NOMO-1 (cell line): ENCODE measurements around the gene DUSP16.
"Not testable (repeated sequence)": the region's sequence is repeated elsewhere in the genome, so short reads cannot be mapped to it uniquely, and the experiment has no call there.

Source experiments
- DNase-seq, 2 experiments: peaks; one replicate each; lab custom pipeline; 2025; ENCODE audit not compliant: unreplicated experiment in 2 of 2; lab: John Stamatoyannopoulos, UW

Gene DUSP16, protein sequence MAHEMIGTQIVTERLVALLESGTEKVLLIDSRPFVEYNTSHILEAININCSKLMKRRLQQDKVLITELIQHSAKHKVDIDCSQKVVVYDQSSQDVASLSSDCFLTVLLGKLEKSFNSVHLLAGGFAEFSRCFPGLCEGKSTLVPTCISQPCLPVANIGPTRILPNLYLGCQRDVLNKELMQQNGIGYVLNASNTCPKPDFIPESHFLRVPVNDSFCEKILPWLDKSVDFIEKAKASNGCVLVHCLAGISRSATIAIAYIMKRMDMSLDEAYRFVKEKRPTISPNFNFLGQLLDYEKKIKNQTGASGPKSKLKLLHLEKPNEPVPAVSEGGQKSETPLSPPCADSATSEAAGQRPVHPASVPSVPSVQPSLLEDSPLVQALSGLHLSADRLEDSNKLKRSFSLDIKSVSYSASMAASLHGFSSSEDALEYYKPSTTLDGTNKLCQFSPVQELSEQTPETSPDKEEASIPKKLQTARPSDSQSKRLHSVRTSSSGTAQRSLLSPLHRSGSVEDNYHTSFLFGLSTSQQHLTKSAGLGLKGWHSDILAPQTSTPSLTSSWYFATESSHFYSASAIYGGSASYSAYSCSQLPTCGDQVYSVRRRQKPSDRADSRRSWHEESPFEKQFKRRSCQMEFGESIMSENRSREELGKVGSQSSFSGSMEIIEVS

DNA sequence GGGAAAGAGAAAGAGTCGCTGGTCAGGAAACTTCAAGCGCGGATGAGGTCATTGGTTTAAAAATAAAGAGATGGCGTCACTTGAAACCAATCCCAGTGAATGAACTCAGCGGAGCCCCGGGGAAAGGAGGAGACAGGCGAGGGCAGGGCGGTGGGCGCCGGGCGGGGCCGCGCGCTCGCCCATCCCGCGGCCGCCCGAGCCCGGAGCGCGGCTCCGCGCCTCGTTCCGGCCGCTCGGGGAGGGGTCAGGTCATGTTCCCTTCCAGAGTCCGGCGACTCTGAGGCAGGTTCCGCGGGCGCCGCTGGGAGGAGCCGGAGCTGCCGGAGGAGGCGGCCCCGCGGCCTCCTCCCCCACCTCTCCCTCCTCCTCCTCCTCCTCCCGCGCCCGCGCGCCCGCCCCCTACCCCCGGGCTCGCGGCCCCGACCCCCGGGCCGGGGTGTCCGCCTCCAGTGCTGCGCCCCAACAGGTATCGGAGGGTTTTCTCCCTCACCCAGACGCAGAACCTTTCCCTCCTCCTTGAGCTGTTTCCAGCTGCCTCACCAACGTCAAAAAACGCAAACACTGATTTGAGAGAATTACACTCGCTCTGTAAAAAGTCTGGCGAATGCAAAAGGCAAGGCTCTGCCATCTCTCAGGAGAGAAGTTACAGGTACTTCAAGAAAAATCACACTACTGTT lies at the start of gene DUSP16:
DUSP16 (minus strand) TSS at position 279 of the 677 bp plus-strand sequence. CDS start 41,765 bp downstream, outside the sequence.
- peak; percentile 55 to 65 for DNase-seq

DNA sequence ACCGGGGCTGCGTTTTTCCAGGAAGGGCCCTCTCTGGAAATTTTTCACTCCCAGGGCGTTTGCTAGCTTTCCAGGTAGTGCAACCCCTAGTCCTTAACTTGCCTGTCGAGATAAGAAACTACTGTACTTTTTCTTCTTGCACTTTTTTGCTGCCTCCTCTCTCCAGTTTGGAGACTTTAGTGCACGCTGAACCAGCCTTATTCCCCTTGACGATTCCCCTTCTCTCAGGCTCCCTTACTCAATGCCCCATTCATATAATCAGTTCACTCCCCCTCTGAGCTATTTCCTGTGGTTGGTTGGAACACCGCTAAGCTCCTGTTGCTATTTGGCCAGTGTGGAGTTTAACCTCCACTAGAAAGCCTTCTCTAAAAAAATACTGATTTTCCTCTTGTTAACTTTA lies 49.7 kb upstream of the DUSP16 start:
- peak in 1 of 2 experiments; percentile 7 for DNase-seq

DNA sequence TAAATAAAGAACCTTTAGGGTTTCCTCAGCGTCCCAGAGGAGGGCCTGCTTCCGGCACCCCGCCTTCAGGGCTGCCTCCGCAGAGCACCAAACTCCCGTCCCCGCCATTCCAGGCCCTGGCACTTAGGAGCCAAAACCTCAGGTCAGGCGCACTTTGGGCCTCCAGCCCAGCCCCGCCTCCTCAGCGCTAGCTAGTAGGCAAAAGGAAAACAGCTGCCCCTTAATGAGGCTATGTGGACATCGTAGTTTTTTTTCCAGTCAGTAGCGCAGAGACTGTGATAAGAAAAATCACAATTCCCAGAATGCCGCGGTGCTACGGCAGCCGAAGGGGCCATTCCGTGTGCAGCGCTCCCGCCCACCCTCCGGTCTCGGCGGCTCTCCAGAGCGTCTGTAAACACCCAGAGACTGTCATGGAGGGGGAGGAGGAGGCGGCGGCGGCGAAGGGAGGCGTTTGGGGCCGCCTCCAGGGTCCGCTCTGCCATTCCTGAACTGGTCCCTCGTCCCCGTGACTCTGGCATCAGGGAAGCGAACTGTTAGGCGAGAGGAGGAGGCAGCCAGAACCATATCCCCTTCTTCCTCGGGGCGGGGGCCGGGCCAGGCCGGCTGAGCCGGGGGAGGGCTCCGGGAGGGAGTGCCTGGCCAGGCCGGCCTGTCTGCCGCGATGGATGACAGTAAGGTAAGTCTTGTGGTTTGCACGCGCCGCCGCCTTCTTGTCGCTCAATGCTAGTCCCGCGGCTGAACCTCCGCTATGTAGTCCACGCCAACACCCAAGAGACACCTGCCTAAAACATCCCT lies 49.0 kb upstream of the DUSP16 start, which contains the start of gene CREBL2:
CREBL2 (plus strand) TSS at position 365 of the 795 bp plus-strand sequence; CDS start at position 662, 297 bp downstream.
- DNase-seq: peak; percentile 93 to 96

DNA sequence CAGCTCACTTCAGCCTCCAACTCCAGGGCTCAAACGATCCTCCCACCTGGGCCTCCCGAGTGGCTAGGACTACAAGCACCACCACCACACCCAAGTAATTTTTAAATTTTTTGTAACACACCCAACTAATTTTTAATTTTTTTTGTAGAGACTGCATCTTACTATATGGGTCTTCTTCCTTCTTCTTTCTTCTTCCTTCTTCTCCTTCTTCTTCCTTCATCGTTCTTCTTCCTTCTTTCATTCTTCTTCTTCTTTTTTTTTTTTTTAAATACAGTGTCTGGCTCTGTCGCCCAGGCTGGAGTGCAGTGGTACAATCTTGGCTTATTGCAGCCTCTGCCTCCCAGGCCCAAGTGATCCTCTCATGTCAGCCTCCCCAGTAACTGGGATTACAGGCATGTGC lies 48.0 kb upstream of the DUSP16 start:
- no peak for DNase-seq

DNA sequence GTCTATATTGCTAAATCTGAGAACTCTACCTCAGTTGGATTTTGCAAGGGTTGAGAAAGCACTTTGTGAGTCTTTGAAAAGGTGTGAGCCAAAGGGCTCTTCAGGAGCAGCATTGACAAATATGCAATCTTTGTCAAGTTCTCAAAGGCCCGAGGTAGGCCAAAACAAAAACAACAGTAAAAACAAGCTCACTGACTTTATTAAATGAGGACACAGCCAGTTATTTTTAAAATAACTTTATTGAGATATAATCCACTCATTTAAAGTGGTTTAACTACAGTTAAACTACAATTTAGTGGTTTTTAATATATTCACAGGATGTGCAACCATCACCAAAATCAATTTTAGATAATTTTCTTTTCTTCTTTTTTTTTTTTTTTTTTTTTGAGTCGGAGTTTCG lies 47.0 kb upstream of the DUSP16 start:
- no peak for DNase-seq

DNA sequence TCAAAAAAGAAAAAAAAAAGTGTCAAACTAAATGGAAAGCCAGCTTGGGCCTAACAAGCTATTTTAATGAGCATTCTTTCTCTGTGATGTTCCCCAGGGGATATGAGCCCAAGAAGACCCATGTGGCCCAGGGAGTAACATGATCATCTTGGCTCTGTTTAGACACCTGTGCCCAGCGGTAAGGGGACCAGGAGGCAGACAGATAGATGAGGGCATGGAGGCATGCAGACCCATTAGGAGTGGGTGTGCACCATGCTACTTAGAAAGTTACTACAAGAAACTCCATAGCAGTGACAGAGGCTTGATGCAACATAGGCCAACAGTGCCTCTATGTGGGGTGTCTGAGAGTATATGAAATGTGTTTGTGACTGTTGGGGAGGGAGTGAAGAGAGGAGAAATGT lies 45.9 kb upstream of the DUSP16 start:
- no peak for DNase-seq

DNA sequence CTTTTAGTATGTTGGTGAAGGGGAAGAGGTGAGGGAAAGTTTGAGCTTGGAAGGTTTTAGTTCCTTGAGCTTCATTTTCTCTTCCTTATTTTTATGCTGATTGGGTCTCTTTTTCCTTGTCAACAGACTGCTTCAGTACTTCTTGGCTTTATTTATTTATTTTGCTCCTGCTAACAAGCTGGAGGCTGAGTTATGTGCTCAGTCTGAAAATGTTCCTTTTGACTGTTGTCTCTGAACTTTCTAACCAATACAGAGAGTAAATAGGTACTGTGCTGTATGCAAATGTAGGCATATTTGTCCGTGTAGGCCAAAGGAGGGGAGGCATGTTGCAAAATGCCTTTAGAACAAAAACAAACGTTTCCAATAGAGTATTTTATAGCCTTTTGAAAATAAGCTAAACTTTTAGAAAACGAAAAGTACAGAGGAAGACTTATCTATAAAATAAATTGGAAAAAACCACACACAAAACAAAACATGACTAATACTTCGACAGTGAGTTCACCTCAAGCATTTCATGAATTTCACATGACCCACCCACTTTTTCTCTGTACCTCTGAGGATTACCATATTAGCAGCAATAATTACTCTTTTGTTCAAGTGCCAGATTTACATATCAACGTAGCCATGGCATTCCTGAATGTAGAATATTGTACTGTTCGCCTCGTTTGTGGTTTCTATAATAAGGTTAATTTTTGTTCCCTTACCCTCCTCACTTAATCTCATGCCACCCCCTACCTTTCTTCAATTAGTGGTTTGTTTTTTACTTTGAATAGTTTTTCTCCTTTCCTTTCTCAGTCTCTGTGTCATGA lies 44.3 kb upstream of the DUSP16 start:
- peak in 1 of 2 experiments; percentile 29 for DNase-seq

DNA sequence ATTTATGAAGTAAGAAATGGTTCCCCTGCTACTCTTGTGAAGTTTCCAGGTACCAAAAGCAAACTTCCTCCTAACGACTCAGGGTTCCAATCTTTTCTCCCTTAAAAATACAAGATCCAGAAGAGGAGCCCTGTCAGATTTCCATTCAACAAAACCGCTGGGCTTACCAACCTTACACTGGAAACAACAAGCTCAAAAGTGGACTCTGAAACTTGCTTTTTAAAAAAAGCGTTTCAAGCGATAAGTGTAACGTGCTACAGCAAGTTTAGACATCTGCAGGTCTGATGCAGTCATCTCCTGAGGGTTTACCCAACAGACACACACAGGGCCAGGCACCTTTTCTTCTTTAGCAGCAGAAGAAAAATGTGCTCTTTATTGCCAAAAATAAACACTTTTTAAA lies 42.1 kb upstream of the DUSP16 start:
- DNase-seq: no peak

DNA sequence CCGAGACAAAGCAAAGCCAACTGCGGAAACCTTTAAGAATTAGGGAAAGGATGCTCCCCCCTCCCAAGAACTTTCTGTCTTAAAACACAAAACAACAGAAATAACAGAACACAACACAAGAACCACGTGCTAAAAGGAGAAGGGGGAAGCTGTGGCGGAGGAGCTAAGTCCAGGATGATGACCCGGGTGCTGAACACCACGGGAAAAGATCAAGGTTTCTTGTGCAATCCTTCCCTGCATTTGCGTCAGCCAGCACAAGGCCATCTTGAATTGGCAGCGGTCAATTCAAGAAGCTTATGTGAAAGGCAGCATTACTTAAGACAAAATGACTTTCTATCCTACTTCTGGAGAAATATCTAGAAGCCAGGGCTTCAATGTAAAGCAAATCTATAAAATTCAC lies 38.0 kb upstream of the DUSP16 start:
- DNase-seq: peak; percentile 17 to 58

DNA sequence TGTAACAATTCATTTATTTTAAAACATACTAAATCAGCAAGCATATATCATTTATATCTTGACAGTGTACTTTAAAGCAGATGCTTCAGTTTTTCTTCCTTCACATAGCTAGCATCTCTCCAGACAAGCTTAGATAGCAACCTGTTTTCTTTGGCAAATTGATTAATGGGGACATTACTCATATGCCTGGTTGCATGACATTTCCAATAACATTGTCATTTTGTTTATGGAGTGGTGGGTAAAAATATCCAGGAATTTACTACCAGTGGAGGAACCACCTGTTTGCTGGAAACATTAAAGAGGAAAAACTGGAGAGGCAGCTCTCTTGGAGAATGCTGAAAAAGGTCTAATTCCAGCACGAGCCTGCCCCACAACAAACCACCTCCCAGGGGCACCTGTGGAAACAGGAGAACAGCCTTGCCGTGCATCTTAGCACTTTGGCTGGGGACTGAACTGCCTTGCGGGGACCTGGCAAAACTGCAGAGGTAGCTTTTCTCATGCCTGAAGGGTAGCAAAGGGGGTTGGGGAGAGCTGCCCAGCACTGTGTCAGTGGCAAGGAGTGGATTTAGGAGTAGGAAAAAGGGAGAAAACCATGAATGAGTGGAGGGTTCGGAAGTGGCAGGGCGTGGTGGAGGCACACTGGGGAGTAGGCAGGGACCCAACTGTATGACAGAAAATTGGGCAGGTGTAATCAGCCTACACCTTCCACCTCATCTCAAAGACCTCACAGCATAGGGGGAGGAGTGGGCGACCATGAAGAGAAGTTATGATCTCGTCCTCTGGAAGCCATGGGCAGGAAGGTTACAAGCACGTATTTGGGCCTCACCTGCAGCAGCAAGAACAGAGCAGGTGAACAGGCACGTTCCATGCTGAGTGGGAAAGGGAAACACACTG lies 37.3 kb upstream of the DUSP16 start:
- DNase-seq: no peak

DNA sequence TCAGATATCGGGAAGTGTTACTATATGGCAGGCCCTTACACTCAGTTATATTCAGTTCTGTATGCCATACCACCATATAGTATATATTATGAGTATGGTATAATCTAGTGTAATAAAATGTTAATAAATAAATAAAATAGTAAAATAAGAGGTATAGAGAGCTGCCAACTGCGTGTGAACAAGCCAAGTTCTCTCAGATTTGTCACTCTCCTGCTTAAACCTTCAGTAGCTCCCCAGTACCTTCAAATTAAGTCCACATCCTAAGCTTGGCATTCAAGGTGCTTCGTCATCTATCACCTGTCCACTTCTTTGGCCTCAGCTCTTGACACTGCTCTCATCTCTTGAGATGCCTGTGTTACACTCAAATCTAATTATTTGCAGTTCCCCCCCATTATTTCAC lies 36.2 kb upstream of the DUSP16 start:
- DNase-seq: no peak

DNA sequence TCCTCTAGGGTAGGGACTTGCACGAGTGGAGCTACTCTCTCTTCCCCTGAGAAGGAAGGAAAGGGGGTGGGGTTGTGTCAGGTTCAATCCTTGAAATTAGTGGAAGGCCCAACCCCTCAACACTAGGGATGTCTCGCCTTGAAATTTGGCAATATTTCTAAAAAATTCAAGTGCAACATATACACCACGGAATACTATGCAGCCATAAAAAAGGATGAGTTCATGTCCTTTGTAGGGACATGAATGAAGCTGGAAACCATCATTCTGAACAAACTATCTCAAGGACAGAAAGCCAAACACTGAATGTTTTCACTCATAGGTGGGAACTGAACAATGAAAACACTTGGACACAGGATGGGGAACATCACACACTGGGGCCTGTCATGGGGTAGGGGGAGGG lies 33.9 kb upstream of the DUSP16 start:
- not testable (repeated sequence) for DNase-seq

DNA sequence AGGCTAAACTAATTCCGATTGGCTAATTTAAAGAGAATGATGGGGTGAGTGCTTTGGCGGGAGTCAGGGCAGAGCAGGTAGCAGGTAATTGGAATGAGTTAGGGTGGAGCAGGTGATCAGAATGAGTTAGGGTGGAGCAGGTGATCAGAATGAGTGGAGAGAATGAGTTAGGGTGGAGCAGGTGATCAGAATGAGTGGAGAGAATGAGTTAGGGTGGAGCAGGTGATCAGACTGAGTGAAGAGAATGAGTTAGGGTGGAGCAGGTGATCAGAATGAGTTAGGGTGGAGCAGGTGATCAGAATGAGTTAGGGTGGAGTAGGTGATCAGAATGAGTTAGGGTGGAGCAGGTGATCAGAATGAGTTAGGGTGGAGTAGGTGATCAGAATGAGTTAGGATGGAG lies 33.3 kb upstream of the DUSP16 start:
- DNase-seq: not testable (repeated sequence)

DNA sequence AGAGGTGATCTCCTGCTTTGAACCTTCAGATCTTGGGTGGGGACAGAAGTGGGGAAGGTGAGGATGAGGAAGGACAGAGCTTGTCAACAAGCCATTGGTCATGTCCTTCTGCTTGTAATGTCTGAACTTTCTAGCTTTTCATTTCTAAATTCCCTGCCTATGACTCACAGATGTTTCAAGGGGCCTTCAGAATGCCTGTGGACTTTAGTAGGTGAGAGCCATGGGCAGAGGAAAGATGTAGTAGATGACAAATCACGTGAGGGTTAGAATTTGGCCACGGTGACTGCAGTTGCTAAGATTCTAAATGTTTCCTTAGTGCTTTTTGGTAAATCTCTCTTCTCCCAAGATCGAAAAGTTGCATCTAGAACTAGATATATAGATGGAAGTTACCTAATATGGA lies 30.3 kb upstream of the DUSP16 start:
- DNase-seq: no peak

DNA sequence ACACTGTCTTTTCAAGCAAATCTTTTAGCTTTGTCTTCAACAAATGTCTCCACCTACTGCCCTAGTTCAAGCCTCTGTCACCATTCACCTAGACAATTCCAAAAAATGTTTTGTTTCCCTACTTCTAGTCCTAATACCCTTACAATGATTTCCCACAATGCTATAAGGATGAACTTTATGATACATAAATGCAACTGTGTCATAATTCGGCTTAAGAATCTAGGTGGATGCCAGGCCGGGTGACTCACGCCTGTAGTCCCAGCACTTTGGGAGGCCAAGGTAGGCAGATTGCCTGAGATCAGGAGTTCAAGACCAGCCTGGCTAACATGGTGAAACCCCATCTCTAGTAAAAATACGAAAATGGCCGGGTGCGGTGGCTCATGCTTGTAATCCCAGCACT lies 28.3 kb upstream of the DUSP16 start:
- no peak for DNase-seq

DNA sequence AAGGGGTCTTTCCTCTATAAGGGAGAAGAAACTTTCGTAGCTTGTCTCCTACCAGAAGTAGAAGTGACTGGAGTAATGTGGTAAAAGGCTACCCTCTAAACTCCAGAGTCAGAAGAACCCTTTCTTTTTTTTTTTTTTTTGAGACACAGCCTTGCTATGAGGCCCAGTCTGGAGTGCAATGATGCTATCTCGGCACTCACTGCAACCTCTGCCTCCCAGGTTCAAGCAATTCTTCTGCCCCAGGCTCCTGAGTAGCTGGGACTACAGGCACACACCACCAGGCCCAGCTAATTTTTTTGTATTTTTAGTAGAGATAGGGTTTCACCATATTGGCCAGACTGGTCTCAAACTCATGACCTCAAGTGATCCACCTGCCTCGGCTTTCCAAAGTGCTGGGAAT lies 25.8 kb upstream of the DUSP16 start:
- not testable (repeated sequence) for DNase-seq

DNA sequence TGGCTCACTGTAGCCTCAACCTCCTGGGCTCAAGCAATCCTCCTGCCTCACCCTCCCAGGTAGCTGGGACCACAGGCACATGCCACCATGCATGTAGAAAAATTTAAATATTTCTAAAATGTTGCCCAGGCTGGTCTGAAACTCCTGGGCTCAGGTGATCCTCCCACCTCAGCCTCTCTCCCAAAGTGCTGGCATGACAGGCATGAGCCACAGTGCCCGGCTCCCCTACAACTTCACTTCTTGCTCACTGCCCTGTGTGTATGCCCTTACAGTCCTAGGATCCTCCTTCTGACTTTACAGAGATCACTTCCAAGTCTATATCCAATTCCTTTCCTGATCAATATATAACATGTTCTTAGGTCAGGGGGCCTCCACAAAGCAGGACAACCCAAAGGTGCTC lies 25.2 kb upstream of the DUSP16 start:
- no peak for DNase-seq

DNA sequence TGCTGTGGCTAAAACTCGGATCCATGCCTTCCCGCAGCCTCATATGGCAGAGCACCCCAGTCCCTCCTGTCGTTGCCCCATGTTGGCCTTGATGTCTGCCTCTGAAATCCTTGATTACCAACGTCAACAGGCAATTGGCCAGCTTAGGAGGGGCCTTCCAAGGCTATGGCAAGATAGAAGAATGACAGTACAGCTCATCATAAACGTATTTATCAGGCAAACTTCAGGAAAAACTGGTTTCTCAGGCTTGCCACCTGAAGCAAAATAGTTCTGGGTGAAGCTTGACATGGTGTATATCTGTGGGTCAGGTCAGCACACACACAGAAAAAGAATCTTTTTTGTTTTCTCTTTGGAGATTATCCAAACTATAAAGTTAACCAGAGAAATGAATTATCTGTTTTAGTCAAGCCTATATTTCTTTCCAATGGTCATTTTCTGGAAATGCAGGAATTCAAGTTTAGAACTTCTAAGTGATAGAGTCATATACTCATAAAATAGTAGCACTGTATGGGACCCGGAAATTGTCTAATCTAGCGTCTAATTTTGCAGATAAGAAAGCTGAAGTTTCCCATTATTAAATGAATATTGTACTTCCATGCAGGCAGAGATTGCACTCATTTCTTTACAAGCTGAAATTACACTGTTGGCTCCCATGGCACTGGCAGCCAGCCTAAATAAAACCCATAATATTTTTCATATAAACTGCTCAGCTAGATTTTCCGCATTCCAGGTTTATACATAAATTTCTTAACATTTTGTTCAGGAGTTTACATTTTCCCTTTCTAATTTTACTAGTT lies 24.4 kb upstream of the DUSP16 start:
- DNase-seq: no peak
